NCI-H1105 (cell line): ENCODE data around the gene DNAJB1.
"Not testable (repeated sequence)": the region's sequence is repeated elsewhere in the genome, so short reads cannot be mapped to it uniquely, and the experiment has no call there.

Source experiments
- DNase-seq: peaks from one replicate; lab custom pipeline; 2025; lab: John Stamatoyannopoulos, UW

The DNAJB1 gene

GRCh38 chr19:14517840-14518505 is at the start of gene DNAJB1:
Gene DNAJB1, minus strand, starts transcription at chr19:14518397. Its CDS starts 48 bp downstream, at chr19:14518349.
- no peak for DNase-seq

GRCh38 chr19:14567079-14567478 is 48.9 kb upstream of the DNAJB1 start:
- DNase-seq: no peak

- DNase-seq: no peak
These were observed 48.5 kb upstream of the DNAJB1 start for GRCh38 chr19:14566712-14567077.

- no peak for DNase-seq
These were observed 47.8 kb upstream of the DNAJB1 start for GRCh38 chr19:14565765-14566711.

- DNase-seq: no peak
These were observed 47.1 kb upstream of the DNAJB1 start for GRCh38 chr19:14565298-14565679.

GRCh38 chr19:14564652-14565297 is 46.6 kb upstream of the DNAJB1 start:
- not testable (repeated sequence) for DNase-seq

GRCh38 chr19:14563989-14564651 is 45.9 kb upstream of the DNAJB1 start:
- DNase-seq: no peak

- DNase-seq: no peak
These were observed 45.4 kb upstream of the DNAJB1 start for GRCh38 chr19:14563590-14563926.

- DNase-seq: no peak
These were observed 44.7 kb upstream of the DNAJB1 start for GRCh38 chr19:14562660-14563589.

GRCh38 chr19:14561847-14562351 is 43.7 kb upstream of the DNAJB1 start:
- DNase-seq: no peak

GRCh38 chr19:14561249-14561648 is 43.1 kb upstream of the DNAJB1 start:
- no peak for DNase-seq

GRCh38 chr19:14560776-14561108 is 42.5 kb upstream of the DNAJB1 start:
- DNase-seq: no peak

GRCh38 chr19:14559916-14560775 is 41.9 kb upstream of the DNAJB1 start:
- DNase-seq: no peak

- no peak for DNase-seq
These were observed 40.3 kb upstream of the DNAJB1 start for GRCh38 chr19:14558370-14559066.

GRCh38 chr19:14556662-14557188 is 38.5 kb upstream of the DNAJB1 start:
- DNase-seq: no peak

- DNase-seq: no peak
These were observed 37.9 kb upstream of the DNAJB1 start for GRCh38 chr19:14555918-14556661.

- no peak for DNase-seq
These were observed 36.2 kb upstream of the DNAJB1 start for GRCh38 chr19:14554382-14554812.

GRCh38 chr19:14553939-14554243 is 35.7 kb upstream of the DNAJB1 start:
- DNase-seq: no peak
